ENCODE results near the gene PSMB9. TPM values are rescaled to one million over a fixed set of nuclear protein-coding genes. Genes with fewer than 3 reads are reported as not detected.

PSMB9 gene
- total RNA-seq, 1 donor from 2014 or later = 13.4 TPM

- Histone ChIP-seq H3K9me3 (replicated peaks) (no peaks in the 10 kb centered on the region), H3K27me3 (ENCODE audit: low read depth) (no peaks in the 10 kb centered on the region), H3K27ac (replicated peaks) (no peak overlapping the region), H3K4me1 (peaks cover 64% of the 10 kb centered on the region), H3K36me3 (peaks cover 63% of the 10 kb centered on the region), H3K4me3 (no peak overlapping the region)
- DNase-seq = no peak
- intact Hi-C loops (cut with micrococcal nuclease) = no loop called here
- no peak for TF ChIP-seq CTCF (IDR thresholded peaks at IDR 0.05; ENCODE audit: borderline replicate concordance)
Measured at GRCh38 chr6:32849126-32849525, 4.9 kb upstream of the PSMB9 start.

DNA sequence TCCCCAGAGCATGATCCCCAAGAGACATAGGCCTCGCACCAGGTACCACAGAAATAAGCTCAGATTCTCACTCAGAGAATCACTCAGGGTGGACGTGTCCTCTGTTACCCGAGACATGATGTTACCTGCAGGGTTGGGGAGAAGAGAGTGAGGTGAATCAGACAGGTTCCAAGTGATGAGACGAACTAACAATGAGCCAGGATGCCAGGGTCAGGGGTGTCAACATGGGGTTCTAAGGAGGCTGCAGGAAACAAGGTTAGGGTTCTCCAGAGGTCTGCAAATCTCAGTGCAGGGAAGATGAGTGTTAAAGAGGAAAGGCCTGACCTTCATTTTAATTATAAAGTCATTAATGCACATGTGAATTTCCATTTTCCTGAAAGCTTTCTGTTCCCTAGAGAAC lies 3.0 kb upstream of the PSMB9 start:
- H3K4me1 ChIP-seq = peaks cover 63% of the 10 kb centered on the region

DNA sequence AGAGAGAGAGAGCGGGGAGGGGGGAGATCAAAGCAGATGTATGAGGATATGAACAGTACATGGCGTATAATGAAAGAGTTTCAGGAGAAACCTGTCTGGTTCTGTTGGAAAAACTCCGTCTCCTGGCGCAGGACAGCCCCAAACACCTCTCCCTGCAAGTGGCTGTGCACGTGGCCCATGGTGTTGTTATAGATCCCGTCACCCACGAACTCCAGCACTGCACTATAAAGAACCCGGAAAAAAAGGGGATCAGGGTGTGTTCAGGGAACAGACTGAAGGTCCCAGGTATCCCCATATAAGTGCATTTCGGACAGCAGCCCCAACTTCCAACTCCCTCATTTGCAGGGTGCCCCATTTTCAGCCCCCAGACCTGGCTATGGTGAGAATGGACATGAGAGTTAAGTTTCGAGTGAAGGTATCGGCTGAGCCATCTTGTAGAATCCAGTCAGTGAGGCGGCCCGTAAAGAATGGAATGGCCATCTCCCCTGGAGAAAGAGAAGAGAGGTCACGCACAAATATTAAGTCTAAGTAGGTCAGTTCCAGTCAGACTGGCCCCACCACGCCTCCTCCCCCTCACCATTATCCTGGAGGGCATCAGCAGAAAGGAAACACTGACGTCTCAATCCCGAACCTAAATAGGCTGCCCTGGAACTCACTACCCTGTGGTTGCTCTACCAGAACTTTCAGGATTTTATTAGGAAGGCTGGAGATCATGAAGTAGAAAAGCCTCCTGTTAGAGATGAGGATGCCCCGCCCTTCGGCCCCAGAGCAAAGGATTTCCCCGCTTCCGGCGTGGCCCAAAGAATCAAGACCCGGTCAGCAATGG lies 1.8 kb upstream of the PSMB9 start:
- Histone ChIP-seq H3K4me3 (peak overlapping the region; percentile 98), H3K27ac (replicated peaks) (peak overlapping the region; percentile 99), H3K4me1 (peaks cover 54% of the 10 kb centered on the region), H3K36me3 (peaks cover 43% of the 10 kb centered on the region), H3K9me3 (replicated peaks) (no peaks in the 10 kb centered on the region), H3K27me3 (ENCODE audit: low read depth) (no peaks in the 10 kb centered on the region)
- intact Hi-C loops (cut with micrococcal nuclease) = no loop called here
- TF ChIP-seq CTCF (IDR thresholded peaks at IDR 0.05; ENCODE audit: borderline replicate concordance) = no peak
- DNase-seq = peak; percentile 42

More for the DNA sequence above, 3.0 kb upstream of the PSMB9 start:
- TF ChIP-seq CTCF (IDR thresholded peaks at IDR 0.05; ENCODE audit: borderline replicate concordance) = no peak
- H3K27ac ChIP-seq (replicated peaks) = peak overlapping the region; percentile 99
- intact Hi-C loops (cut with micrococcal nuclease) = no loop called here
- DNase-seq = no peak
- H3K27me3 ChIP-seq (ENCODE audit: low read depth) = no peaks in the 10 kb centered on the region
- peak overlapping the region; percentile 98 for H3K4me3 ChIP-seq
- H3K36me3 ChIP-seq = peaks cover 54% of the 10 kb centered on the region
- H3K9me3 ChIP-seq (replicated peaks) = no peaks in the 10 kb centered on the region

DNA sequence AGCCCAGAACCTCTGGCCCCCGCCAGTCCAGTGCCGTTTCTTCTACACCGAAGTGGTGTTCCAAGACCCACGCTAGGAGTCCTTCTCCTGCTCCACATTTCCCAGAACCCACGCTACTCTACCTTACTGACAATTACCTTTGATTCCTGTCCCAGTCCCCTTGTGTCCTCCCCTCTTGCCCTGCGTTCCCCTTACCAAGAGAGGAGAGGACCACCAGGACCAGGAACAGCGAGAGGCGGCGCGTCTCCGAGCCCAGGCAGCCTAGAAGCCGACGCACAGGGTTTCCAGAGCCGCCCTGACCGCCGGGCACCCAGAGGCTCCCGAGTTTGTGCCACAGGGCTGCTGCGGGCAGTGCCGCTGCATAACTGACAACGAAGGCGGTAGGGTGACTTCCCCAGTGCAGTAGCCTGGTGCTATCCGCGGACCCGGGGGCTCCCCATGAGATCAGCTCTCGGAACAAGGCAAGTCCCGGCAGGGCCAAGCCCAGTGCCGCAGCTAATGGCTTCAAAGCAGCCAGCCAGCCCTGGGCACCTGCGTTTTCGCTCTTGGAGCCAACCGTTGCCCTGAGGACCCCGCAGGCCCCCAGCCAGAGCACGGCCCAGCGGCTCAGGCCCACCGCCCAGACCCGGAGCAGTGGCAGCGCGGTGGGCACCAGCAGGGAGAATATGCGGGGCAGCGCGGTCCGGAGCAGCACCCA lies 1.0 kb upstream of the PSMB9 start:
- H3K4me1 ChIP-seq = peaks cover 54% of the 10 kb centered on the region
- no peak for TF ChIP-seq CTCF (IDR thresholded peaks at IDR 0.05; ENCODE audit: borderline replicate concordance)
- no peaks in the 10 kb centered on the region for H3K9me3 ChIP-seq (replicated peaks)
- intact Hi-C loops (cut with micrococcal nuclease) = no loop called here
- peak; percentile 42 for DNase-seq
- peak overlapping the region; percentile 98 for H3K4me3 ChIP-seq
- H3K27me3 ChIP-seq (ENCODE audit: low read depth) = no peaks in the 10 kb centered on the region
- peaks cover 43% of the 10 kb centered on the region for H3K36me3 ChIP-seq
- H3K27ac ChIP-seq (replicated peaks) = peak overlapping the region; percentile 99

GRCh38 chr6:32854376-32855178 lies 585 bp downstream of the PSMB9 start:
- Histone ChIP-seq H3K4me3 (peak overlapping the region; percentile 98), H3K27me3 (ENCODE audit: low read depth) (no peaks in the 10 kb centered on the region), H3K9me3 (replicated peaks) (no peaks in the 10 kb centered on the region), H3K4me1 (peaks cover 54% of the 10 kb centered on the region), H3K27ac (replicated peaks) (peak overlapping the region; percentile 99), H3K36me3 (peaks cover 43% of the 10 kb centered on the region)
- no peak for TF ChIP-seq CTCF (IDR thresholded peaks at IDR 0.05; ENCODE audit: borderline replicate concordance)
- intact Hi-C loops (cut with micrococcal nuclease) = no loop called here
- DNase-seq = peak; percentile 41
